ENCODE measurements around the gene AP2A2.

DNA sequence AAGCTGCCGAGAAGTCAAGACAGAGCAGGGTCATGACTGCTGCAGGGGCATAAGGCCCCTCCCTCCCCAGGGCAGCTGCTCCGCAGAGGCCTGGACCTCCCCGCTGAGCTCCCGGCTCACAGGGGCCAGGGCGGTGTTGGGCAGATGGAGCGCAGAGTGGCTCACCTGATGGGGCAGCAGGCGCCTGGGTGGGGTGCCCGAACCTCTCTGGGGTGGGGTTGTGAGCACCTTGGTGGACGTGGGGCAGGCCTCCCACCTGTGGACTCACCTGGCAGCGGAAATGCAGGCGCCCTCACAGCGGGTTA, 87.9 kb downstream of the AP2A2 start:
- TF ChIP-seq CTCF (IDR thresholded peaks at IDR 0.05 in 8 of 11, conservative IDR thresholded peaks at IDR 0.05 in 3 of 11) (no peak), POLR2A (IDR thresholded peaks at IDR 0.05) (no peak)
